Left ventricle myocardium inferior (tissue), 1 donor: ENCODE results near the gene CSF1R. TPM values are rescaled to one million over a fixed set of nuclear protein-coding genes. Genes with fewer than 3 reads are reported as not detected.

Experiments
- DNase-seq: peaks from one replicate; pipeline ENCODE4 v3.0.0-alpha.2; 2020
- H3K27ac ChIP-seq: fragments of 200-600 bp; replicated peaks from 2 replicates; pipeline ENCODE4 v1.8.0; 2021
- H3K27me3 ChIP-seq: fragments of 200-600 bp; 2 replicates; pipeline ENCODE4 v1.8.0; 2021; ENCODE audit warnings: low read depth
- H3K36me3 ChIP-seq: fragments of 200-600 bp; 2 replicates; pipeline ENCODE4 v1.8.0; 2021
- H3K4me1 ChIP-seq: fragments of 200-600 bp; 2 replicates; pipeline ENCODE4 v1.8.0; 2021
- H3K4me3 ChIP-seq: fragments of 200-600 bp; 2 replicates; pipeline ENCODE4 v1.8.0; 2021; ENCODE audit warnings: mild to moderate bottlenecking, moderate library complexity
- H3K9me3 ChIP-seq: fragments of 200-600 bp; replicated peaks from 2 replicates; pipeline ENCODE4 v1.8.0; 2021
- CTCF ChIP-seq: fragments of 200-600 bp; IDR thresholded peaks from 2 replicates; pipeline ENCODE4 v1.8.0; 2021; ENCODE audit warnings: antibody characterized with exemption, mild to moderate bottlenecking, borderline replicate concordance
- intact Hi-C: fragments of 100-400 bp; cut with micrococcal nuclease; formaldehyde crosslinking; loops from one replicate; pipeline ENCODE4 v1.11.0; 2022
- total RNA-seq: library from RNA; stranded (reverse); fragmentation: NEBNext Ultra II Directional; extraction: Animal tissue kit (Norgen Biotek cat#: 25700); gene quantifications from one replicate; pipeline ENCODE4 v1.2.1, GENCODE V29; 2021
- donor health status: DM: no; HTN: yes; CAD: no; lungs with severe emphysema.

Gene CSF1R
- total RNA-seq, 1 donor from 2014 or later: 15.5 TPM

- Histone ChIP-seq H3K4me1 (peaks cover 55% of the 10 kb centered on the region), H3K27me3 (no peaks in the 10 kb centered on the region), H3K4me3 (no peak overlapping the region), H3K27ac (no peak overlapping the region), H3K36me3 (peaks cover 79% of the 10 kb centered on the region), H3K9me3 (no peaks in the 10 kb centered on the region)
- intact Hi-C loops: loop anchor here (10.0 kb wide), 1 partner anchor 188 kb away; no protein-coding TSS in a partner anchor
- no peak for DNase-seq
- no peak for TF ChIP-seq CTCF
Measured at GRCh38 chr5:150026682-150027172, 59.6 kb downstream of the CSF1R start.

GRCh38 chr5:150024346-150024984 lies 61.9 kb downstream of the CSF1R start:
- intact Hi-C loops: loop anchor here (10.0 kb wide), 1 partner anchor 190 kb away; no protein-coding TSS in a partner anchor
- no peaks in the 10 kb centered on the region for H3K27me3 ChIP-seq
- H3K9me3 ChIP-seq: no peaks in the 10 kb centered on the region
- H3K36me3 ChIP-seq: peaks cover 79% of the 10 kb centered on the region
- TF ChIP-seq CTCF: peak; percentile 45
- H3K27ac ChIP-seq: peak overlapping the region; percentile 86
- peak overlapping the region; percentile 9 for H3K4me3 ChIP-seq
- DNase-seq: no peak
- H3K4me1 ChIP-seq: peaks cover 60% of the 10 kb centered on the region

- no peak for DNase-seq
- intact Hi-C loops: loop anchor here (10.0 kb wide), 1 partner anchor 192 kb away; no protein-coding TSS in a partner anchor
- H3K27ac ChIP-seq: peak overlapping the region; percentile 86
- peaks cover 82% of the 10 kb centered on the region for H3K36me3 ChIP-seq
- TF ChIP-seq CTCF: no peak
- H3K4me1 ChIP-seq: peaks cover 60% of the 10 kb centered on the region
- no peak overlapping the region for H3K4me3 ChIP-seq
- no peaks in the 10 kb centered on the region for H3K27me3 ChIP-seq
- no peaks in the 10 kb centered on the region for H3K9me3 ChIP-seq
Measured at GRCh38 chr5:150023136-150023535, 63.2 kb downstream of the CSF1R start.

DNA sequence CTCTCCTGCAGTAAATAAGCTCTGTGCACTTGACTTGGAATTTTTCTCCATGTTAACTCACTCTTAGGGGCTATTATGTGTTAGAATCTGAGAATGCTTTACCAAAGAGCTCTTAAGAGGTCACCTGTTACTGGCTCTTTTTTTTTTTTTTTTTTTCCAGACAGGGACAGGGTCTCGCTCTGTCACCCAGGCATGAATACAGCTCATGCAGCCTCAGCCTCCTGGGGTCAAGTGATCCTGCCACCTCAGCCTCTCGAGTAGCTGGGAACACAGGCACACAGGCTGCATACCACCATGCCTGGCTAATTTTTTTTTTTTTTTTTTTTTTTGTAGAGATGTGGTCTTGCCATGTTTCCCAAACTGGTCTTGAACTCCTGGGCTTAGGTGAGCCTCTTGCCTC lies 63.7 kb downstream of the CSF1R start:
- H3K36me3 ChIP-seq: peaks cover 81% of the 10 kb centered on the region
- TF ChIP-seq CTCF: no peak
- H3K27ac ChIP-seq: peak overlapping the region; percentile 86
- intact Hi-C loops: loop anchor here (10.0 kb wide), 1 partner anchor 192 kb away; no protein-coding TSS in a partner anchor
- DNase-seq: no peak
- H3K4me1 ChIP-seq: peaks cover 60% of the 10 kb centered on the region
- no peaks in the 10 kb centered on the region for H3K27me3 ChIP-seq
- peak overlapping the region; percentile 32 for H3K4me3 ChIP-seq
- no peaks in the 10 kb centered on the region for H3K9me3 ChIP-seq

- Histone ChIP-seq H3K27me3 (no peaks in the 10 kb centered on the region), H3K9me3 (no peaks in the 10 kb centered on the region), H3K36me3 (peaks cover 77% of the 10 kb centered on the region), H3K4me1 (peaks cover 60% of the 10 kb centered on the region), H3K4me3 (peak overlapping the region; percentile 32), H3K27ac (peak overlapping the region; percentile 86)
- intact Hi-C loops: loop anchor here (10.0 kb wide), 1 partner anchor 193 kb away; no protein-coding TSS in a partner anchor
- no peak for DNase-seq
- no peak for TF ChIP-seq CTCF
Measured at GRCh38 chr5:150022158-150022531, 64.2 kb downstream of the CSF1R start.
